ENCODE measurements around the gene PCDHGA4.
A peak's percentile ranks its signal among the peaks of the same experiment; 100 is the strongest.
"Not testable (repeated sequence)": the region's sequence is repeated elsewhere in the genome, so short reads cannot be mapped to it uniquely, and the experiment has no call there.

Gene PCDHGA4

GRCh38 chr5:141338538-141339306 lies 16.1 kb upstream of the PCDHGA4 start, which contains the start of gene PCDHGA2:
TSS of gene PCDHGA2 (plus strand) at chr5:141338760.
- no peaks in the 10 kb centered on the region for H3K4me1 ChIP-seq (ENCODE audit: insufficient read depth, low read length)
- H3K9me3 ChIP-seq (ENCODE audit: low read length): peaks cover 9% of the 10 kb centered on the region
- H2AFZ ChIP-seq (ENCODE audit: low read depth, low read length): no peak within 1 kb of the TSS
- no peaks in the 10 kb centered on the region for H3K36me3 ChIP-seq (ENCODE audit: insufficient read depth, low read length)
- no peaks in the 10 kb centered on the region for H3K27me3 ChIP-seq (ENCODE audit: insufficient read depth, low read length)
- H3K4me3 ChIP-seq (ENCODE audit: low read length): no peak within 1 kb of the TSS

- H3K4me1 ChIP-seq (ENCODE audit: insufficient read depth, low read length); H2AFZ ChIP-seq (ENCODE audit: low read depth, low read length); H3K4me3 ChIP-seq (ENCODE audit: low read length); H3K36me3 ChIP-seq (ENCODE audit: insufficient read depth, low read length); H3K27me3 ChIP-seq (ENCODE audit: insufficient read depth, low read length): not testable (repeated sequence)
- peaks cover 18% of the 10 kb centered on the region for H3K9me3 ChIP-seq (ENCODE audit: low read length)
Observed at GRCh38 chr5:141340781-141341354, 14.0 kb upstream of the PCDHGA4 start.

- no peak overlapping the region for H3K4me3 ChIP-seq (ENCODE audit: low read length)
- H3K27me3 ChIP-seq (ENCODE audit: insufficient read depth, low read length): no peaks in the 10 kb centered on the region
- no peaks in the 10 kb centered on the region for H3K4me1 ChIP-seq (ENCODE audit: insufficient read depth, low read length)
- H2AFZ ChIP-seq (ENCODE audit: low read depth, low read length): no peak overlapping the region
- no peaks in the 10 kb centered on the region for H3K36me3 ChIP-seq (ENCODE audit: insufficient read depth, low read length)
- peaks cover 18% of the 10 kb centered on the region for H3K9me3 ChIP-seq (ENCODE audit: low read length)
Observed at GRCh38 chr5:141342773-141343172, 12.0 kb upstream of the PCDHGA4 start.

- H3K9me3 ChIP-seq (ENCODE audit: low read length): peaks cover 18% of the 10 kb centered on the region
- H3K36me3 ChIP-seq (ENCODE audit: insufficient read depth, low read length): no peaks in the 10 kb centered on the region
- H3K27me3 ChIP-seq (ENCODE audit: insufficient read depth, low read length): no peaks in the 10 kb centered on the region
- H3K4me3 ChIP-seq (ENCODE audit: low read length): no peak within 1 kb of the TSS
- H3K4me1 ChIP-seq (ENCODE audit: insufficient read depth, low read length): no peaks in the 10 kb centered on the region
- H2AFZ ChIP-seq (ENCODE audit: low read depth, low read length): no peak within 1 kb of the TSS
Observed at GRCh38 chr5:141343242-141343952, 11.4 kb upstream of the PCDHGA4 start, which contains the start of gene PCDHGA3. TSS of gene PCDHGA3 (plus strand) at chr5:141343829. CDS start at chr5:141344034, 205 bp downstream.

GRCh38 chr5:141343953-141344463 lies 10.8 kb upstream of the PCDHGA4 start:
- H2AFZ ChIP-seq (ENCODE audit: low read depth, low read length): no peak overlapping the region
- H3K9me3 ChIP-seq (ENCODE audit: low read length): peaks cover 20% of the 10 kb centered on the region
- H3K36me3 ChIP-seq (ENCODE audit: insufficient read depth, low read length): no peaks in the 10 kb centered on the region
- H3K4me1 ChIP-seq (ENCODE audit: insufficient read depth, low read length): no peaks in the 10 kb centered on the region
- H3K27me3 ChIP-seq (ENCODE audit: insufficient read depth, low read length): no peaks in the 10 kb centered on the region
- no peak overlapping the region for H3K4me3 ChIP-seq (ENCODE audit: low read length)

GRCh38 chr5:141345327-141345726 lies 9.5 kb upstream of the PCDHGA4 start:
- Histone ChIP-seq H3K27me3 (ENCODE audit: insufficient read depth, low read length) (no peaks in the 10 kb centered on the region), H3K4me1 (ENCODE audit: insufficient read depth, low read length) (no peaks in the 10 kb centered on the region), H3K36me3 (ENCODE audit: insufficient read depth, low read length) (no peaks in the 10 kb centered on the region), H3K9me3 (ENCODE audit: low read length) (peaks cover 12% of the 10 kb centered on the region), H3K4me3 (ENCODE audit: low read length) (no peak overlapping the region), H2AFZ (ENCODE audit: low read depth, low read length) (no peak overlapping the region)

- H3K9me3 ChIP-seq (ENCODE audit: low read length): peaks cover 15% of the 10 kb centered on the region
- not testable (repeated sequence) for H2AFZ ChIP-seq (ENCODE audit: low read depth, low read length); H3K4me1 ChIP-seq (ENCODE audit: insufficient read depth, low read length)
Observed at GRCh38 chr5:141346017-141346416, 8.8 kb upstream of the PCDHGA4 start.

GRCh38 chr5:141349917-141350619 lies 4.8 kb upstream of the PCDHGA4 start, which contains the start of gene PCDHGB1:
TSS of gene PCDHGB1 (plus strand) at chr5:141350099. CDS start at chr5:141350261, 162 bp downstream.
- Histone ChIP-seq H3K4me3 (ENCODE audit: low read length) (peak within 1 kb of the TSS; percentile 32), H3K4me1 (ENCODE audit: insufficient read depth, low read length) (no peaks in the 10 kb centered on the region), H2AFZ (ENCODE audit: low read depth, low read length) (peak within 1 kb of the TSS; percentile 32), H3K27me3 (ENCODE audit: insufficient read depth, low read length) (no peaks in the 10 kb centered on the region), H3K9me3 (ENCODE audit: low read length) (peaks cover 24% of the 10 kb centered on the region), H3K36me3 (ENCODE audit: insufficient read depth, low read length) (no peaks in the 10 kb centered on the region)

More at GRCh38 chr5:141346017-141346416, 8.8 kb upstream of the PCDHGA4 start:
- H3K4me3 ChIP-seq (ENCODE audit: low read length); H3K36me3 ChIP-seq (ENCODE audit: insufficient read depth, low read length); H3K27me3 ChIP-seq (ENCODE audit: insufficient read depth, low read length): not testable (repeated sequence)

GRCh38 chr5:141351591-141351990 lies 3.2 kb upstream of the PCDHGA4 start:
- no peaks in the 10 kb centered on the region for H3K4me1 ChIP-seq (ENCODE audit: insufficient read depth, low read length)
- H3K9me3 ChIP-seq (ENCODE audit: low read length): peaks cover 32% of the 10 kb centered on the region
- no peak overlapping the region for H3K4me3 ChIP-seq (ENCODE audit: low read length)
- H3K27me3 ChIP-seq (ENCODE audit: insufficient read depth, low read length): no peaks in the 10 kb centered on the region
- H2AFZ ChIP-seq (ENCODE audit: low read depth, low read length): no peak overlapping the region
- H3K36me3 ChIP-seq (ENCODE audit: insufficient read depth, low read length): no peaks in the 10 kb centered on the region

- H3K36me3 ChIP-seq (ENCODE audit: insufficient read depth, low read length): no peaks in the 10 kb centered on the region
- peaks cover 42% of the 10 kb centered on the region for H3K9me3 ChIP-seq (ENCODE audit: low read length)
- no peak overlapping the region for H2AFZ ChIP-seq (ENCODE audit: low read depth, low read length)
- H3K4me3 ChIP-seq (ENCODE audit: low read length): no peak overlapping the region
- H3K4me1 ChIP-seq (ENCODE audit: insufficient read depth, low read length): no peaks in the 10 kb centered on the region
- H3K27me3 ChIP-seq (ENCODE audit: insufficient read depth, low read length): no peaks in the 10 kb centered on the region
Observed at GRCh38 chr5:141355641-141356040, 820 bp downstream of the PCDHGA4 start.

GRCh38 chr5:141356133-141356532 lies 1.3 kb downstream of the PCDHGA4 start:
- Histone ChIP-seq H3K4me1 (ENCODE audit: insufficient read depth, low read length) (no peaks in the 10 kb centered on the region), H2AFZ (ENCODE audit: low read depth, low read length) (no peak overlapping the region), H3K27me3 (ENCODE audit: insufficient read depth, low read length) (no peaks in the 10 kb centered on the region), H3K9me3 (ENCODE audit: low read length) (peaks cover 42% of the 10 kb centered on the region), H3K4me3 (ENCODE audit: low read length) (no peak overlapping the region), H3K36me3 (ENCODE audit: insufficient read depth, low read length) (no peaks in the 10 kb centered on the region)

- no peaks in the 10 kb centered on the region for H3K36me3 ChIP-seq (ENCODE audit: insufficient read depth, low read length)
- no peaks in the 10 kb centered on the region for H3K27me3 ChIP-seq (ENCODE audit: insufficient read depth, low read length)
- no peak overlapping the region for H2AFZ ChIP-seq (ENCODE audit: low read depth, low read length)
- no peaks in the 10 kb centered on the region for H3K4me1 ChIP-seq (ENCODE audit: insufficient read depth, low read length)
- H3K9me3 ChIP-seq (ENCODE audit: low read length): peaks cover 40% of the 10 kb centered on the region
- H3K4me3 ChIP-seq (ENCODE audit: low read length): no peak overlapping the region
Observed at GRCh38 chr5:141356950-141357349, 2.1 kb downstream of the PCDHGA4 start.

Data from neuron (in vitro differentiated cells).